Stimulated activated CD8-positive, alpha-beta memory T cell treated with anti-CD3 and anti-CD28 coated beads, Interleukin-4, amount 100 ng/mL, for 48 hours (primary cell): ENCODE data around the gene SCN8A.
A peak's percentile ranks its signal among the peaks of the same experiment; 100 is the strongest.

Source experiments
- DNase-seq: peaks from one replicate; pipeline ENCODE4 v3.0.0-alpha.2; 2020

SCN8A gene

DNA sequence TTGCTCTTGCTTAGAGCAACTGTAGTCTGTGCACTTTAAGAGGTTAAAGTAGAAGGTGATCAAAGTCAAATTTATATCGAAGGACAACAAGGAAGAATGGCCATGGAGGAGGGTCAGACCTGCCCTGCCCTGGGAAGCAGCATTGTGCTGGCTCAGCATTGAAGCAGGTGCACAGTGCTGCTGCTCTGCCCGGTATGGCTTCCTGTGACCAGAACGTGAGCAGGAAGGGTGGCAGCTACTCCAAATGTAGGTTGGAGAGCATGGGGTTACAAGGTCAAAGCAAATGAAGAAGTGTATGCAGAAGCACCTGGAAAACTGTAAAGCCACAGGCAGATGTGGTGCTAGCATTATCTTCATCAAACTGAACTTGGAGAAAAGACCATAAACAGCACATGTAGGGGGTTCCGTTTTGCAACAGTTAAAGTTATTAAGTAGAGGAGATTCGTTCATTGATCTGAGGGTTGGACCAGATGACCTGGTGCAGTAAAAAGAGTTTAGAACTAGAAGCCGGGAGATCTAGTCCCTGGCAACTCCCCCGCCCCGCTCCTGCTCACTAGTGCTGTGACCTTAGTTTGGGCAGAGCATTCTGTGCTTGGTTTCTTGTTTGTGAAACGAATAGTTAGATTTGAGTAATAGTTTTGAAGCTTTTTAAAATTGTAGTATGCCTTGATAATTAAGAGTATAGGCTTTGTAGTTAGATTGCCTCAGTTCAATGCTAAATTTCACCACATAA is 84.2 kb downstream of the SCN8A start:
- DNase-seq = no peak

DNA sequence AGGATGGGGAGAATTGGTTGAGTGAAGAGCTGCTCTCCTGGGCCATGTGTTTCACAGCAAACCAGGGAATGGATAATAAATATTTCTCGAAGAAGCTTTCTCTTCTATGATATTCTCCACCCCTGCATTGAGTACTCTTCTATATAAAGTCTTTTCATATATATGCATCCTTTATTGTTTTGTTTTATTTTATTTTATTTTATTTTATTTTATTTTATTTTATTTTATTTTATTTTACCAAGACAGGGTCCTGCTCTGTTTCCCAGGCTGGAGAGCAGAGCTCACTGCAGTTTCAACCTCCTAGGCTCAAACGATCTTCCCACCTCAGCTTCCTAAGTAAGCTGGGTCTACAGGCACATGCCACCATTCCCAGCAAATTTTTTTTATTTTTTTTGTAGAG is 85.8 kb downstream of the SCN8A start:
- DNase-seq = no peak

DNA sequence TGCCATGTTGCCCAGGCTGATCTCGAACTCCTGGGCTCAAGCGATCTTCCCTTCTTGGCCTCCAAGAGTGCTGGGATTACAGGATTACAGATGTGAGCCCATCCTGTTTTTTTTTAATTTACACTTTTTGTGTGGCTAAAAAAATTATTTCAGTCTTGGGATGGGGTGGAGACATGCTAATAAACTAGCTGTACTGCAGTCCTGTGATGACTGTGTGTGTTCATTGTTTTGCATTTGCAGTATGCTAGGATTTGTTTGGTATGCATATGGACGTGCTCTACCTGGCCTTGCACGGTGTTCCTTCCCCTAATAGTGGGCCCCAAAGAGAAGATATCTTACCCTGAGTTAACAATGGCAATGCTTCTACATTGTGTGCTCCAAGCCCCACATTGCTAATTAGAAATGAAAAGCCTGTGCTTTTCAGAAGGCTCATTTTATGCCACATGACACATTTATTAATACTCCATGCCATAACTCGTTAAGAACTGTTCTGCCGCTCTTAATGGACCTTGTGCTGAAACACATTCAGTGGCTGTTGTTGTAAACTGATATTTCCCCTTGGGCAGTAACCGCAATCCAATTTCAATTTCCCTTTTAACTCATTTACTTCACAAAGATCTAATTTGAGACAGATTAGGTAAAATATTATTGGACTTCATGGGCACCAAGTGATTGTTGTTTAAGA is 86.4 kb downstream of the SCN8A start:
- no peak for DNase-seq

DNA sequence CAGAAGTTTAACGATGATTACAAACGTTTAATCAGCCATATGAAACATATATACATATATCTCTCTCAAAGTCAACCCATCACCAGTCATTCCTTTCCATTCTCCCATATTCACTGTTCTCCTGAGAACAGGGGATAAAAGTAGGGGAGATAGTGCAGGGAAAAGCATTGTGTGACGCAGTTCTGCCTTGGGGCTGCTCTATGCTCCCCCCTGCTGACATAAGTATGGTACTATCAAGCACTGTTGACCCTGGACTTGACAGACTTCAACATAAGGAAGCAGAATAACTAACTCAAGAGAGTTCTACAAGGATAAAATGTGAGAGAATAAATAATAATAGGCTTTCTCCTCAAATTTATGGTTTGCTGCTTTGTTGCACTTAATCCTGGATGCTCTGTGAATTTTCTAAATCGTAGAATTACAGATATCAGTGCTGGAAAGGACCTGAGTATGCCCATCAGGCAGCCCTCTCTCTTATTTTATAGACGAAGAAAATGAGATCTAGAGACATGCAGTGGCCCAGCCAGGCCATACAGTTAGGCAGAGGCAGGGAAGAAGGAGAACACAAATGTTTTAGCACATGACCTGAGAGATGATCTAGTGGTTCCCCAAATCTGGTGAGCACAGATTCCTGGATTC is 87.2 kb downstream of the SCN8A start:
- peak; percentile 28 for DNase-seq

DNA sequence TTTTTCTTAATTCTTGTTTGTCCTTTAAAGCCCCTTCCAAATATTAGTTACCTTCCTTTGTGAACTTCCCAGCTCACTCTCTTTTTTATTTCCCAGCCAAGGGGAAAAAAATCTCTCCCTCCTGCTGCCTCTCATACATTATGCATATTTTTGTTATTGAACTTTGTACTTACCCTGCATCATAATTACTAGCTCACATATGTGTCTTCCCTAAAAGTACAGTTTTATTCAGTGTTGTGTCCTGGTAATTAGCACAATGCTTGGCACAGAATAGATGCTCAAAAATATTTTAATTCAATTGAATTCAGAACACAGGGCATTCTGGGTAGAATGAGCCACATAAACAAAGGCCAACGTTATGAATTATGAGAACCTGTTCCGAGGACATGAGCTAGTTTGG is 91.9 kb downstream of the SCN8A start:
- no peak for DNase-seq

DNA sequence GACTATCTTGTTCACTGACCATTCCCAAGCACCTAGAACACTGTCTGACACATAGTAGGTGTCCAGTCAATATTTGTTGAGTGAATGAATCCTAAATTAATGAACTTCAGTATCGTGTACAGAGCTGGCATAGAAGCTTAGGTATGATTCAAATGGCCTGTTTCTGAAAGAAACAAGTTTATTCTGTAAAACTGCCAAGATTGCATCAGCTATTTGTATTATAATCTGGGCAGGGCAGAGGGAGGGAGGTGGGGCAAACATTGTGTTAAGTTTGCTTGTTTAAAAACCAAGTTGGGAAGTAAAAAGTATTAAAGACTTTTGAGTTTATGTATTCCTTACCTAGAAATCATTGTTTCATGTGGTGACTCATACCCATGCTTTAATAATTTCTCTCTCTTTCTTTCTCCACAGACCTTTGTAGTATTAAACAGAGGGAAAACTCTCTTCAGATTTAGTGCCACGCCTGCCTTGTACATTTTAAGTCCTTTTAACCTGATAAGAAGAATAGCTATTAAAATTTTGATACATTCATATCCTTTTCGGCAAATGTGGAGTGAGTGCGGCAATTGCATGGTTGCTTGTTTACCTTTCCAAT is 92.8 kb downstream of the SCN8A start:
- no peak for DNase-seq

DNA sequence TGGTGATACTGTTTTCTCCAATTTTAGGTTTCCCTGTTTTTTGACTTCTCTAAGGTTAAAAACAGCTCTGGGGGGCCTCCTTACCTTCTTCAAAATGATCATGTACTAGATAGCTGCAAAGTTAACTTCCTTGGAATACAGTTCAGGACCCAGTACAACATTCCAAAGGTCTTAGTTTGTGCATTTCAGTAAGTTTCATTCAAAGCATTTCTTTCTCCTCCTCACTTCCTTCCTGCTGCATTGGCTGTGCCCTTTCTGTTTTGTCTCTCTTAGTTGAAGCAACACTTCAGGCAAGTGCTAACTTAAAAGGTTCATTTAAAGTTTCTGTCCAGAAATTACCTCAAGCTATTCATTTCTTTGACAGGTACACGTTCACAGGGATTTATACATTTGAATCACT is 95.7 kb downstream of the SCN8A start:
- no peak for DNase-seq

DNA sequence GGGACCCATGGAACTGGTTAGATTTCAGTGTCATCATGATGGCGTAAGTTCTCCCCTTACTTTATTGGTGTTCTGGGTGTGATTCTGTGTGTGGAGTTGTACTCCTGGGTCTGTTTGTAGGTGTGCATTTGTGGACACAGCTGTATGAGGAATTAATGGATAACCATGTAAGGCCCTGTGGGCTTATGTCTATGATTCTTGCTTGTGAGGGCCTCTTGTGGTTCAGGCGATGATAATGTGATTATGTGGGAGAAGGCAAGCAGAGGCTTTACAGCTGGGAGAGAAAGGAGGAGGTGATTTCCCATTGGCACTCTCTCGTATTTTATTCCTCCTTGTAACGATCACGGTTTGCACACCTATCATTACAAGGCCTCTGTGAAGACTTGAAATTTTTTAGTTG is 96.1 kb downstream of the SCN8A start:
- DNase-seq = no peak

DNA sequence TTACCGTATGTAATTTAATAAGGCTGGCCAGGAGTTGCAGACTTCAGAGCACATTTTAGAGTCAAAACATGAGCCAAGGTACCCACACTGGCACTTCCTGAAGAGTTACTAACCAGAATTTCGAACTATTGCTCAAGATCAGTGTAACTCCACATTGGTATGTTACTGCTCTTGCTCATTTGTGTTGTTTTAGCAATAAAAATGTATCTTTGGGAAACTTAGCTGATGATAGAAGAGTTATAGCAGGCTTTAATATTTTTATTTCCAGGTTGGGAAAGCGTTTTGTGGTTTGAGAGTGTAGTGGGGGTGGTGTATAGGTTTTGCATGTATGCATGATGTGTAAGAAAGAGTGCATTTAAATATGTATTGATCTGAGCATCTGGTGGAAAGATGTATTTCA is 96.6 kb downstream of the SCN8A start:
- DNase-seq = no peak

DNA sequence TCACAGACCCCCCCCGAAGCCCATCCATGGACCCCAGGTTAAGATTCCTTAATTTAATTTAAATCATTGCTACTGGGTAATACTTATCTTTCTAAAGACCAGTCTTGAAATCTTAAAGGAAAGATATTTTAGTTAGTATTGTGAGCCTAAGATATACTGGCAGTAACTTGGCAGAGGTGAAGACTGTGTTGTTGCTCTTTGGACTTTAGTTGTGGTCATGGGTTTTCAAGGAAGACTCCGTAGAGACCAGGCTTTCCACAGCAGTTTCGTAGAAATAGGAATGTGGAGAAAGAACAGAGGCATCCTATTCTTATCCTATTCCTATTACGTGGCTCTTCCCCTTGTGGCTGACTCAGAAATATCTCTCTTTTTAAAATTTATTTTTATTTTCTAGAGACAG is 99.0 kb downstream of the SCN8A start:
- no peak for DNase-seq

DNA sequence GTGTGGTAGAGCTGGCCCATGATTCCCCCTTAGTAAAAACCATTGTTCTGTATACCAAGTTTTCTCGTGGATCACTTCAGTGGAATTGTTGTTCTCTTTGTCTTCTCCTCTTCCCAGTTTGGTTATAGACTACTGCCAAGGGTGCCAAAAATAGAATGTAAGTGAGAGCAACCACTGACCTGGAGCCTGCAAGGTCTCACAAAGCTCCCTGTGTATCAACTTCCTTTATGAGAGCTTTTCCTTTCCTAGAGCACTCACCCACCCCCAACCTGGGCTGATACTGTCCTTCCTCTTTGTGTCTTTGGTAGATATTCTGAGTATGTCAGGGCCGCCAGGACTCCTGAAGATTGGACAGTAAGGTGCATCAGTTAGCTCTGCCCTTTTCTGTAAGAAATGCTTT is 101.0 kb downstream of the SCN8A start:
- DNase-seq = no peak

DNA sequence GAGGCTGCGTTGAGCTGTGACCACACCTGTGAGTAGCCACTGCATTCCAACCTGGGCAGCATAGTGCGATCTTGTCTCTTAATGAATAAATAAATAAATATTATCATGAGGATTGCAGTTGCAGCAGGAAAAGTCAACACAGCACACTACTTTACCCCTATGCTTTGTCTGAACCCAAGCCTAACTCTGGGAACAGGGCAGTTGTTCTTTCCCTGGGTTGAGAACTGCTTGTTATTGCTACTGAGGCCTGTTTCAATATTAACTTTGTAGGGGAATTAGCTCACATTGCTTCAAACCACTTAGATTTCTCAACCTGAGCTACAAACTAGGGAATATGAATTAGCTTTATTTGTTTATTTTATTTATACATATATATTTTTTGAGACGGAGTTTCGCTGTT is 102.5 kb downstream of the SCN8A start:
- DNase-seq = no peak

DNA sequence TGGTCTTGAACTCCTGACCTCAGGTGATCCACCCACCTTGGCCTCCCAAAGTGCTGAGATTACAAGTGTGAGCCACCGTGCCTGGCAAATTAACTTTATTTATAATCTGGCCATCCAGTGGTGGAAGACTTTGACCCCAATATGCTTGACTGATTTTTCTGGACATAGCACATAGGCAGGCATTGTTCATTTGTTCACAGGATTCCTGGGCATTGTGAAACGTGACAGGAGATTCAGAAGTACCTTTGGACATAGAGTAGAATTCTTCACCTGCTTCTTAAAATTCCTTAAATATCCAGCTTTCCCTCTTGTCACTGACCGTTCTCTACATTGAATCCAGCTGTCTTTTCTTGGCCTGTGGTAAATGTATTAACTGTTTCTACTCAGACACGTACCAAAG is 103.1 kb downstream of the SCN8A start:
- no peak for DNase-seq

DNA sequence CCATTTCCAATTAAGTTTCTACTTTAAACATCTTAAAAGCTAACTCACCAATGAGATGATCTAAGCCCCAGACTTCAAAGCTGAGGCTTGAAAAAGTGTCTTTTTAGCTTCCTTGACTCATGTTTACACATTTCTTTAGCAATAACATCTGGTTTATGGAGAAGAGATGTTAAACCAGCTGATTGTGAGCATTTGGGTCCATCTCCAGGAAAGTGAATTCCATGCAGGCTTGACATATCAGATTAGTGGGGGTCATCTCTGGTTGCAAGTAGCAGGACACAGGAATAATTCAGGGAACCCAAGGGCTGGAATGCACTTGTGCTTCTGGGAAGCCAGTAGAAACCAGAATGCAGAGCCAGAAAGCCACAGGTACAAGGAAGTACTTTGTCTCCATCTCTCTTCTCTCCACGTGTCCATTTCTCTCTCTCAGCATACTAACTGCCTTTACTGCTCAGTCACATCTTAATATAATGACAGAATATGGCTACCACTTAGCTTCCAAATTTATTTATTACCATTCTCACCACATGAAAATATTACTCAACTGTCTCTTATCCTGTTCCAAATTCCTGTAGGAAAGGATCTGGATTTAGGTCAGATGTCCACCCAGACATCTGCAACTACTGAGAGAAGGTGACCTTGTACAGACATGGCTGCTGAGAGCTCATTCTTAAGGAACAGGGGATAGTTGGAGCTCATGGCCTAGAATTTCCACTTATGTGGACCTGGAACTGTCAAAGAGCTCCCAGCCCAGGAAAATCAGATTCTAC is 104.4 kb downstream of the SCN8A start:
- no peak for DNase-seq

DNA sequence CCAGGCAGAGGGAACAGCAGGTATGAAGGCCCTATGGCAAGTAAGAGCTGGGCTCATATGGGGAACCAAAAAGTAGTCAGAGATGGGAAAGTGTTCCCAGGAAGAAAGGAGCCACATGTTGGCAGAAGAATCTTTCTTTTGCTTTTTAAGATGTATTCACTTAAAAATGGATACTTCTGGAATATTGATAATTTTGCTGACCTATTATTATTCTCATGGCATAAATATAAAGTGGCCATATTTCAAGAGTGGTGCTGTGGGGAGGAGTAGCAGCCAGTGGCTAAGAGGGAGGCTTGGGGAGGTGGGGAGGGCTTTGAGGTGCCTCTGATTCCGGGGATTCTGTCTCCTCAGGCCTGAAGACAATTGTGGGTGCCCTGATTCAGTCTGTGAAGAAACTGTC is 108.2 kb downstream of the SCN8A start:
- DNase-seq = no peak

DNA sequence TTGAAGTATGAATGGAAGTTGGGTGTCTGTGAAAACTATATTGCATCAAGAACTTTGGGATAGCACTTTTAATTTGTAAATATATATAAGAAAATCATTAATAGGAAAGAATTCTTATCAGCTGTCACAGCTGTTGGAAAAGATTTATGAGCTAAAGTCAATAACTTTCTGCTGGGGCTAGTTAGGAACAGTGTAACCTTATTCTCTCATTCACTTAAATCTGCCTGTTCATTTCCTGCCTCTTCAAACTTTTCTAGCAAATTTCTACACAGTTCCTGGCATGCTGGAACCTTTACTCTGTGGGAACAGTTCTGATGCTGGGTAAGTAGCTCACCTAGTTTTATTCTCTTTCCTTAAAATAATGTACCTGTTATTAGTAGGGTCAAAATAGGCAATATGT is 109.9 kb downstream of the SCN8A start:
- DNase-seq = no peak

DNA sequence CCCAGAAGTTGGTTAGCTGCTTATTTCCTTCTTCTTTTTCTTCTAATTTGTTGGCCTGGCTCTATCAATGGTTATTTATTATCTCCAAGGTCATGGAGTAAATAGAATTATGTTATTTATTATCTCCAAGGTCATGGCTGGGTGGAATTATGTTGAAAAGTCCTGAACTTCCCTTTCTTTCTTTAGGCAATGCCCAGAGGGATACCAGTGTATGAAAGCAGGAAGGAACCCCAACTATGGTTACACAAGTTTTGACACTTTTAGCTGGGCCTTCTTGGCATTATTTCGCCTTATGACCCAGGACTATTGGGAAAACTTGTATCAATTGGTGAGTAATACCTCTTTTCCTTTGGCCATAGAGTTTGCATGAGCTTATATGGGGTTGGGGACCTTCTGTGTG is 111.6 kb downstream of the SCN8A start:
- DNase-seq = no peak

DNA sequence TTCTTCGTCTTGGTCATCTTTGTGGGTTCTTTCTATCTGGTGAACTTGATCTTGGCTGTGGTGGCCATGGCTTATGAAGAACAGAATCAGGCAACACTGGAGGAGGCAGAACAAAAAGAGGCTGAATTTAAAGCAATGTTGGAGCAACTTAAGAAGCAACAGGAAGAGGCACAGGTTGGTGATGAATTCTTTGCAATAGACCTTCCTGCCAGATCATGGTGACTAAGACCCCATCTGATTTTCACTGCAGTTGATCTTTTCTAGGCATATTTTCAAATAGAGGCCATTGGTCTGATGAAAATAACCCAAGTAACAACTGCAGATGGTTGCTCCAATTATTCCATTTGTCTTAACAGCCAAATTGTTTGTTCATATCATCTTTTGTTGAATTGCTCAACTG is 114.4 kb downstream of the SCN8A start:
- no peak for DNase-seq

DNA sequence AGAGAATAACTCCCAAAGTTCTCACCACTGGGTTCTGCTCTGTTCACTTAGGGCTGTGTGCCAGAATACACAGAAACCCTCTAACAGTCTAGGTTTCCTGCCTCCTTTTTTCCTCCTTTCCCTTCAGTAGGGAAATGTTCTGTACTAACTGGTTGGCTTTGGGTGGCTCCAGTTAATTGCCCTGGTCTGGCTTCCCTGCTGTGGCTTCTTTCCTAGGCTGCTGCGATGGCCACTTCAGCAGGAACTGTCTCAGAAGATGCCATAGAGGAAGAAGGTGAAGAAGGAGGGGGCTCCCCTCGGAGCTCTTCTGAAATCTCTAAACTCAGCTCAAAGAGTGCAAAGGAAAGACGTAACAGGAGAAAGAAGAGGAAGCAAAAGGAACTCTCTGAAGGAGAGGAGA is 115.2 kb downstream of the SCN8A start:
- no peak for DNase-seq

DNA sequence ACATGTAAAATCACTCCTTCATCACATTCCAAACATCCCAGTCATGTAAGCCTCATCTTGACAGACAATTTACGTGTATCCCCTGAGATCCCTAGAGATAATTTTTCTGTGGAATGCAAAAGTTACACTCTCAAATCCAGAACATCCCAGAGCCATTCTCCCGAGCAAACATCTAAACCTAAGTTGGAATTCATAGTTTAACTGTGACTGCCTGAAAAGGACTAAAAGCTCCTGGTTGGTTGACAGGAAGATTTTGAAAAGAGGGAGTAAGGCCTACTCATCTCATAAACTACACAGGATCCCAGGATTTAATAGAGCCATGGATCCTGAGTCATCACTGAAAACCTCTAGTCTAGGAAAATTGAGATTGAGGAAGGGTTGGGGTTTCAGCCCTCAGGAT is 123.6 kb downstream of the SCN8A start:
- DNase-seq = no peak

DNA sequence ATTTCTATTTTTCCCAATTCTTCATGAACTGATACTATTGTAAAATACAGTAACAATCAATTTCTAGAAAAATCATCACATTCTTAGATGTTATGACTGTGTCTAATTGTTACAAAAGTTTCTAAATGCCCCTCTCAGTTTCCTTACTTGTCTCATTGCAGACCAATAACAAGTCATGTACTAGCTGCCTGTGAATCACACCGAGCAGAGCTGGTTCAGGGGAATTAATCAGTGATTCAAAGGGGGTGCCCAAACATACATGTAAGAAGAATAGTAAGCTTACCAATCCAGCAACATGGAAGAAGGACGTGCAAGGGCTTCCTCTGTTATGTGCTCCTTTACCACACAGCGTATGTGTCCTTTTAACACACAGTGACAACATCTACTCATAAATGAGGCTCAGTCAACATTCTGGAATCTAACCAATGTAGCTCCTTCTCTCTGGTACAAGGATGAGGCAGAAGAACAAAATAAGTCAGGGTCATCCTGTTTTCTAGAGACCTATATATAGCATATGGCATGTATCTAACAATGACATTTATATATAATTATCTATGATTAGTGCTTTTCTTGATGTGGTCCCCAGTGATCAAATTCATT is 126.4 kb downstream of the SCN8A start:
- DNase-seq = no peak

DNA sequence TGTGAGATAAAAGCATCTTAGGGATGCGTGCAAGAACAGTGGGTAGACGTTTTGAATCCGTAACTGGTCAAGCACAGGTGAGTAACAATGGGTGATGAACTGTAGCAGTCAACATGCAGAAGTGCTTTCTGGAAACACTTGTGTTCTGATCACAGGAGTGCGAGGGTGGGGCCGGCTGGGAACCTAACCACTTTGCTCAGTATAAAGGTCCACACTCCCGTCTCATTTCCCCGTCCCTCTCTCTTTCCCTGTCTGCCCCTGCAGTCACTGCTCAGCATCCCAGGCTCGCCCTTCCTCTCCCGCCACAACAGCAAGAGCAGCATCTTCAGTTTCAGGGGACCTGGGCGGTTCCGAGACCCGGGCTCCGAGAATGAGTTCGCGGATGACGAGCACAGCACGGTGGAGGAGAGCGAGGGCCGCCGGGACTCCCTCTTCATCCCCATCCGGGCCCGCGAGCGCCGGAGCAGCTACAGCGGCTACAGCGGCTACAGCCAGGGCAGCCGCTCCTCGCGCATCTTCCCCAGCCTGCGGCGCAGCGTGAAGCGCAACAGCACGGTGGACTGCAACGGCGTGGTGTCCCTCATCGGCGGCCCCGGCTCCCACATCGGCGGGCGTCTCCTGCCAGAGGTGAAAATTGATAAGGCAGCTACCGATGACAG is 130.4 kb downstream of the SCN8A start:
- peak; percentile 71 for DNase-seq
